GM19372 (cell line): ENCODE results near the gene BMP6.

Experiments used
- ATAC-seq: cut with Tn5 transposase; IDR thresholded peaks from one replicate; pipeline ENCODE4 v1.9.1; 2021; ENCODE audit warnings: mild to moderate bottlenecking, low read depth, moderate library complexity; ENCODE audit not compliant: unreplicated experiment

Gene BMP6

DNA sequence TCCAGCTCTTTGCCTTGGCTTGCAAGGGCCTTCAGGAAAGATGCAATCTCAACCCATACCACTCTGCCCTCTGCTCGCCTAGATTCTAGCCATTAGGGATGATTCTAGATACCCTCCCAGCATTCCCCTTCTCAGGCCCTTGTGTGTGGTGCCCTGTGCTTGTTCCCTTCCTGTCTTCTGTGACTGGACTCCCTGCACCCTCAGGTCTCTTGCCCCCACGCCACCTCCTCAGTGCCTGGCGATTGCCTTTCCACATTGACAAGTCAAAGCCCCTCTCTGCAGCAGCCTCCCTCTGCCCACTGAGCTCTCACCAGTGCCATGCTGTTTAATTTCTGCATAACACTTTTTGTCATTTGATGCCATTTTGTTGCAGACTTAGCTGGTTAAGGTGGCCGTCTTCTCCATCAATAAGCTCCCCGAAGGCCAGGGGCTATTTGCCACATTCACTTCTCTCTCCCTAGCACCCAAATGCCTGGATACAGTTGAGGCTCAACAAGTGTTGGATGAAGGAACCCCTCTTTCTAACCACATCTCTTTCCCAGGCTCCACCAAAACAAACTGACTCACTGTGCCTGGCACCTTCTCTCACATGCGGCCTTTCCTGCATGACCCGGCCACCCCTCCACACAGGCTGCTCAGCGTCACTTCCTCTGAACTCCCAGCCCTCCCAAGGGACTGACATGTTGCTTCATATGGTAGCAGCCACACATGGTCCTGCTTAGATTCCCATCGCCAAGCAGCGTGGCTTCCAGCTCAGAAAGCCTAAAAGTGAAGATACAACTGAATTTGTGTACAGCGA lies 189.3 kb downstream of the BMP6 start:
- no peak for ATAC-seq

DNA sequence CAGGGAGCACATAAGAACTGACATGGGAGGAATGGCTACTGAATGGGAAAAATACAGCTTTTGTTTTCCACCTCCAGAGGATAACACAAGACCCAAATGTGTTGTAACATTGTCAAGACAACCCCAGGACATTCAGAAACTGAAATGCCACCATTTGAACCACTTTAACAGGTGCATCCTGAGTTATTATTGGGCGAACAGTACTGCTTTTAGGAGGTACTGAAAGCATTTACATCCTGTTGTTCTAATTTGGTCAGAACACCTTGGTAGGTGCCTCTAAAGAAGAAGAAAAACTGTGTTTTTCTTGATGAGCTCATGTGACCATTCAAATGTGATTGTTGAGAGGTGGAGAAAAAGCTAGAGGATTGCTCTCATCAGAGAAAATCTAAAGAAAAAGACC lies 191.1 kb downstream of the BMP6 start:
- ATAC-seq, result peak; percentile 87

DNA sequence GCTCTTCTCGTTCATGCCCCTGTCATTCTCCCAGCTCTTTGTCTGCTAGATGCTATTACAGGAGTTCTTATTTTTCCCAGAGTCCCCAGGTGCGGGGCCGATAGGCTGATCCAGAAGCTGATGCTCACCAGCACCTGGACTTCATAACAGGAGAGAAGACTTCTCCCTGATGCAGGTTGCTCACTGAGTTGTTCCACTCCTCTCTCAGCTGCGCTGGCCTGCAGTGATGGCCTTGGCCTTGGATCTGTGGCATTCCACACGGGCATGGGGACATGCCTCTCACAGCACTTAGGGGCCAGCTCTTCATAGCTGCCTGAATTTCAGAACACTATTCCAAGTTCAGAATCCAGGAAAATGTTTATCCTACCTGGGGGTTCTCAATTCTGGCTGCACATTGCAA lies 191.8 kb downstream of the BMP6 start:
- no peak for ATAC-seq

DNA sequence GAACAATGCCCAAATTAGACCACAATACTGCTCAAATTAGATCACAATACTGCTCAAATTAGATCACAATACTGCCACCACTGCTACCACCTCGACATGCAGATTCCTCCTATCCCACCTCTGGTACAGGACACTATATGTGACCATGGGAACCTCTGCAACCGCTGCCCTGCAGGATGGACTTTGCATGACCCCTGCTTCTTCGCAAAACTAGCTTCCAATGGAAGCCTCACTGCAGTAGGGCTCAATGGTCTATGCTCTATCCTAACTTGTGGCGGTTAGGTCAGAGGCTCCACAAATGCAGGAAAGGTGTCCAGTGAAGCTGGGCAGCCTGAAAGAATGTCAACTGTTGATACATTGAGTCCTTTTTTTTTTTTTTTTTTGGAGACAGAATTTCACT lies 192.5 kb downstream of the BMP6 start:
- ATAC-seq, result no peak

DNA sequence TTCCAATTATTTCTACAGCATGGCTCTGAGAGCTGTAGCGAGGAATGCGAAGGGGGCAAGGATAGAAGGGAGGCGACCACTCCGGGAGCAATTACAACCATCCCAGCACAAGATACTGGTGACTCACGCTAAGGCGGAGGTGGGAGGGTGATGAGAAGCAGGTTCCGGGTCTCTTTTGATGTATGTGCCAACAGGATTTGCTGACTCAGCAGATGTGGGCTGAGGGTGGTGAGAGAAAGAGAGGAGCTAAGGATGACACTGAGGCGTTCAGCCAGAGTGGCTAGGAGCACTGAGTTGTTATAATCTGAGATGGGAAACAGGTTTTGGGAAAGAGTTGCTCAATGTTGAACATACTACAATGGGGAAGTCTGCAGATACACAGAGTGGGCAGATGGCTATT lies 194.0 kb downstream of the BMP6 start:
- ATAC-seq, result no peak

DNA sequence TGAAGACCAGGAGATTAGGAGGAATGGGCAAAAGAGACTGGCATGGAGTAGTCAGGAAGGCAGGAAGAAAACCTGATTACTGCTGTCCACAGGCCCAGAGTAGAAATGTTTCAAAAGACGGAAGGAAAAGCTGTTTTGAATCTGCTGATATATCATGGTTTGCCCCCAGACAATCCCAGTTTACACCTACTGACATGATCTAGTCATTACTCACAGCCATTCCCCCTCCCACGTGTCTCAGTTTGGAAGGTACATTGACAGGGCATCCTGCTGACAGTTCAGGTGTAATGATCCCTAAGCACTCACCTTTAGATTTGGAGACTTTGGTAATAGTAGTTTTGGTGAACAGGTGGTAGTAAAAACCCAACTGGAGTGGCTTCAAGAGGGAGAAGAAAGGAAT lies 194.5 kb downstream of the BMP6 start:
- ATAC-seq, result no peak

DNA sequence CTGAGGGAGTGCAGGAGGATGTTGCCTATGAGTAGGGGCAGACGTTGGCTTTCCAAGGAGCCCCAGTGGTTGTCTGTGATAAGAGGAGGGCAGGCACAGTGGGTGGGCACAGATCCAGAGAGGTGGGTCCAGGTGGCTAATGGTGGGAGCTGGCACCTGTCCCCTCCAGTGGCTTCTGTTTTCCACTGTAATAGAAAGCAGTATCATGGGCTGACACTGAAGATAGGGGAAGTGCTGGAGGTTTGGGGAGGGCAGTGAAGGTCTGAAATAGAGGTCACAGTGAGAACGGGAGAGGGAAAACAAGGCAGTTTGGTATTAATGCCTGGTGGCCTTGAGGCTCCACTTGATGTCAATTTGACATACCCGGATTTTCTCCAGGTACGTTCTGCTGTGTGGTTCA lies 195.1 kb downstream of the BMP6 start:
- no peak for ATAC-seq

DNA sequence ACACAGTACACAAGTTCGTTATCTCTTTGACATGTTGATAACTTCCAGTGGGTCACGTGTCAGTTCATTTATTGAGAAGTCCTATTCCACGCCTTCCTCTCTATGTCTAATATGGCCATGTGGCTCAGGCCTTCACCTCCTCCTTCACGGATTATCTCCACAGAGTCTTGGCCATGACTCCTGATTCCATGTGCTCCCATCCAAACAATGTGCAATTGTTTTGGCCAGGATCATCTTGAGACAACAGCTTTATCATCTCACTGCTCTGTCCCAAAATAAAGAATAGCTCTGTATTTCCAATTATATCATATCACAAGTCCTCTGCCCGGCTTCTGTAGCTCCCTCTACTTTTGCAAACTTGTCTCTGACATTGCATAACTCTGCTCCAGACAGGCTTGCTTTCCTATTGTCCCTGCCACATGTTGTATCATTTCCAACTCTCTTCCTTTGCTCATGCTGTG lies 195.8 kb downstream of the BMP6 start:
- ATAC-seq, result no peak

DNA sequence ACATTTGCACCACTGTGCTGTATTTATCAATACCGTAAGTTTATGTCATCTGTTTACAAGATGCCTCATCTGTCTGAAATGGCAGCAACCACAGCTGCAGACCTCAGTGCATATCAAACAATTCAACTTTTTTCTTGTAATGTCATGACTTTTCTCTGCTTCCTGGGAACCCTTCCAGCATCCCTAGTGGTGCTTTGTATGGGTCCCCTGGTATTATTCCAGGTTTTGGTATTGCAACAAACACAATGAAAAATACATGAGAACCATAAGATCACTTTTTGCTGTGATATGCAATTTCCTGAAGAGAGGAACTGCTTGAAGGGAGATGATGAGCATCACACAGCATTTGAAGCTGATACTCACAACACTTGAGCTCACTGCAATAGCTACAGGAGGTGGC lies 196.7 kb downstream of the BMP6 start:
- no peak for ATAC-seq

DNA sequence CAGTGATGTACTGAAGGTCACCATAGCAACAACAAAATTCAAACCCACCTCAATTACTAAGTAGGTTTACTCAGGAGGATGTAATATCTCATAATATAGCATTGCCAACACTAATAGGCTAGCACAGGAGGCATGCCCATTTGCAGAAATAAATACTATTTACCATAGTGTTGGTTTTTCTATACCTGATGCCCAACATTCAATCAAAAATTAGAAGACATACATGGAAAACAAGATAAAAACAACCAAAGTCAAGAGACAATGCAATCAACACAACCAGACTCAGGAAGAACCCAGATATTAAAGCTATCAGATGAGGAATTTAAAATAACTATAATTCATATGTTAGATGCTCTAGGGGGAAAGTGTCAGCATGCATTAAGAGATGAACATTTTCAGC lies 199.0 kb downstream of the BMP6 start:
- ATAC-seq, result no peak
